ENCODE data around the gene CYP4A22. TPM values are rescaled to one million over a fixed set of nuclear protein-coding genes. Genes with fewer than 3 reads are reported as not detected.

CYP4A22 gene
- total RNA-seq, 1 experiment from 2014 or later = not detected

DNA sequence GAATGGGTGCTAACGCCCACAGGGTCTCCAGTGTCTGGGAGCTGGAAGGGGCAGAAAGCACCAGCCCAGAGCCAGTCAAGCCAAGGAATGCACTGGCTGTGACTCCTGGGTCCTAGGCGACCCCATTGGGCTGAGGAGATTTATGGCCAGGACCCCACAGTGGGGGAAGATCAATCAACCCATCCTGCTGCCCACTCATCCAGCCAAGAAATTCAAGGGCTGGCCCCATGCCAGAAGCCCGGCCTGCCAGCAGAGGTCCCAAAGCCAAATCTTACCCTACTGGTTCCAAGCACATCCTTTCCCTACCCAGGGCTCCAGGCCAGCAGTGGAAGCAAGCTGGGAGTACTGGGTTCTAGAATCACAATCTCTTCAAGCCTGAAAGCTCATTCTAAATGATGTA is 59.4 kb downstream of the CYP4A22 start:
- Mint-ChIP-seq H3K9me3 (ENCODE audit: low read depth, unreplicated experiment) (no peaks in the 10 kb centered on the region), H3K27me3 (ENCODE audit: unreplicated experiment) (peaks cover 22% of the 10 kb centered on the region), H3K4me1 (ENCODE audit: low read depth, unreplicated experiment) (peaks cover 27% of the 10 kb centered on the region), H3K36me3 (ENCODE audit: insufficient read depth, unreplicated experiment) (peaks cover 11% of the 10 kb centered on the region), H3K27ac (ENCODE audit: unreplicated experiment) (no peak overlapping the region), H3K4me3 (ENCODE audit: low read depth, unreplicated experiment) (no peak overlapping the region)
- peak; percentile 64 for DNase-seq
- no TSS peak for BruUV-seq (replicated peaks)
- intact Hi-C loops (cut with micrococcal nuclease; ENCODE audit: unreplicated experiment) = loop anchor here (10.0 kb wide), 1 partner anchor 228 kb away; no protein-coding TSS in a partner anchor
- TF ChIP-seq, protein P1, sequence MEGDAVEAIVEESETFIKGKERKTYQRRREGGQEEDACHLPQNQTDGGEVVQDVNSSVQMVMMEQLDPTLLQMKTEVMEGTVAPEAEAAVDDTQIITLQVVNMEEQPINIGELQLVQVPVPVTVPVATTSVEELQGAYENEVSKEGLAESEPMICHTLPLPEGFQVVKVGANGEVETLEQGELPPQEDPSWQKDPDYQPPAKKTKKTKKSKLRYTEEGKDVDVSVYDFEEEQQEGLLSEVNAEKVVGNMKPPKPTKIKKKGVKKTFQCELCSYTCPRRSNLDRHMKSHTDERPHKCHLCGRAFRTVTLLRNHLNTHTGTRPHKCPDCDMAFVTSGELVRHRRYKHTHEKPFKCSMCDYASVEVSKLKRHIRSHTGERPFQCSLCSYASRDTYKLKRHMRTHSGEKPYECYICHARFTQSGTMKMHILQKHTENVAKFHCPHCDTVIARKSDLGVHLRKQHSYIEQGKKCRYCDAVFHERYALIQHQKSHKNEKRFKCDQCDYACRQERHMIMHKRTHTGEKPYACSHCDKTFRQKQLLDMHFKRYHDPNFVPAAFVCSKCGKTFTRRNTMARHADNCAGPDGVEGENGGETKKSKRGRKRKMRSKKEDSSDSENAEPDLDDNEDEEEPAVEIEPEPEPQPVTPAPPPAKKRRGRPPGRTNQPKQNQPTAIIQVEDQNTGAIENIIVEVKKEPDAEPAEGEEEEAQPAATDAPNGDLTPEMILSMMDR (IDR thresholded peaks at IDR 0.05; ENCODE audit: unreplicated experiment) = no peak
- CTCF ChIA-PET = no interaction called here

GRCh38 chr1:47198214-47198613 is 61.0 kb downstream of the CYP4A22 start:
- intact Hi-C loops (cut with micrococcal nuclease; ENCODE audit: unreplicated experiment) = loop anchor here (10.0 kb wide), 1 partner anchor 227 kb away; no protein-coding TSS in a partner anchor
- TF ChIP-seq, protein P1 (IDR thresholded peaks at IDR 0.05; ENCODE audit: unreplicated experiment) = no peak
- Mint-ChIP-seq H3K36me3 (ENCODE audit: insufficient read depth, unreplicated experiment) (no peaks in the 10 kb centered on the region), H3K27me3 (ENCODE audit: unreplicated experiment) (peaks cover 24% of the 10 kb centered on the region), H3K4me3 (ENCODE audit: low read depth, unreplicated experiment) (no peak overlapping the region), H3K27ac (ENCODE audit: unreplicated experiment) (no peak overlapping the region), H3K4me1 (ENCODE audit: low read depth, unreplicated experiment) (peaks cover 11% of the 10 kb centered on the region), H3K9me3 (ENCODE audit: low read depth, unreplicated experiment) (no peaks in the 10 kb centered on the region)
- DNase-seq = no peak
- CTCF ChIA-PET = no interaction called here
- BruUV-seq (replicated peaks) = no TSS peak

Other genes starting within 250 kb of the CYP4A22 start
- not detected in 2 replicates for gene CYP4A11, start 196.0 kb upstream of the CYP4A22 start, total RNA-seq (2022)
- 0.21 and 0.27 TPM in 2 replicates for gene CYP4X1, start 113.8 kb upstream of the CYP4A22 start, total RNA-seq (2022)
- gene CYP4Z1, start 70.2 kb upstream of the CYP4A22 start, total RNA-seq (2022) = not detected in 2 replicates
- gene PDZK1IP1, start 52.6 kb downstream of the CYP4A22 start, total RNA-seq (2022) = 231 and 327 TPM in 2 replicates
- gene TAL1, start 94.8 kb downstream of the CYP4A22 start, total RNA-seq (2022) = not detected in 2 replicates
- 52.5 and 62.4 TPM in 2 replicates for gene STIL, start 176.7 kb downstream of the CYP4A22 start, total RNA-seq (2022)
- 162 and 170 TPM in 2 replicates for gene CMPK1, start 196.3 kb downstream of the CYP4A22 start, total RNA-seq (2022)

All from Calu3 (cell line).